ENCODE results near the gene HNRNPR.

HNRNPR gene

GRCh38 chr1:23290836-23291565 is 53.1 kb downstream of the HNRNPR start:
- H3K4me3 ChIP-seq (replicated peaks; ENCODE audit: low read depth, low read length) = no peak overlapping the region
- no peak for TF ChIP-seq CTCF (IDR thresholded peaks at IDR 0.05; ENCODE audit: low read depth, low read length, missing control alignments)

GRCh38 chr1:23288671-23289070 is 55.4 kb downstream of the HNRNPR start:
- DNase-seq (ENCODE audit: extremely low read depth, low read depth) = no peak
- TF ChIP-seq CTCF (IDR thresholded peaks at IDR 0.05; ENCODE audit: low read depth, low read length, missing control alignments) = no peak
- H3K4me3 ChIP-seq (replicated peaks; ENCODE audit: low read depth, low read length) = no peak overlapping the region

More at GRCh38 chr1:23290836-23291565, 53.1 kb downstream of the HNRNPR start:
- no peak for DNase-seq (ENCODE audit: extremely low read depth, low read depth)

- H3K4me3 ChIP-seq (replicated peaks; ENCODE audit: low read depth, low read length) = no peak overlapping the region
- TF ChIP-seq CTCF (IDR thresholded peaks at IDR 0.05; ENCODE audit: low read depth, low read length, missing control alignments) = no peak
- DNase-seq (ENCODE audit: extremely low read depth, low read depth) = no peak
Measured at GRCh38 chr1:23288201-23288600, 55.9 kb downstream of the HNRNPR start.

- no peak for TF ChIP-seq CTCF (IDR thresholded peaks at IDR 0.05; ENCODE audit: low read depth, low read length, missing control alignments)
- no peak overlapping the region for H3K4me3 ChIP-seq (replicated peaks; ENCODE audit: low read depth, low read length)
- DNase-seq (ENCODE audit: extremely low read depth, low read depth) = peak; percentile 16
Measured at GRCh38 chr1:23286401-23286800, 57.7 kb downstream of the HNRNPR start.

GRCh38 chr1:23283667-23284602 is 60.1 kb downstream of the HNRNPR start:
- no peak for DNase-seq (ENCODE audit: extremely low read depth, low read depth)
- no peak overlapping the region for H3K4me3 ChIP-seq (replicated peaks; ENCODE audit: low read depth, low read length)
- no peak for TF ChIP-seq CTCF (IDR thresholded peaks at IDR 0.05; ENCODE audit: low read depth, low read length, missing control alignments)

- peak; percentile 51 for DNase-seq (ENCODE audit: extremely low read depth, low read depth)
- TF ChIP-seq CTCF (IDR thresholded peaks at IDR 0.05; ENCODE audit: low read depth, low read length, missing control alignments) = no peak
- no peak overlapping the region for H3K4me3 ChIP-seq (replicated peaks; ENCODE audit: low read depth, low read length)
Measured at GRCh38 chr1:23282957-23283356, 61.1 kb downstream of the HNRNPR start.

Measured in HFF-Myc (cell line).